Stimulated activated CD4-positive, alpha-beta T cell treated with anti-CD3 and anti-CD28 coated beads, Interleukin-15, amount 100 ng/mL, for 24 hours (primary cell): Measurements from ENCODE around the gene LSMEM2.
"Not testable (repeated sequence)": the region's sequence is repeated elsewhere in the genome, so short reads cannot be mapped to it uniquely, and the experiment has no call there.

ENCODE experiments used
- DNase-seq: peaks from one replicate; pipeline ENCODE4 v3.0.0-alpha.2; 2020

The LSMEM2 gene

GRCh38 chr3:50300681-50301254 lies 21.9 kb downstream of the LSMEM2 start:
- no peak for DNase-seq

- DNase-seq: no peak
Observed at GRCh38 chr3:50302095-50303012, 23.5 kb downstream of the LSMEM2 start.

- DNase-seq: no peak
Observed at GRCh38 chr3:50303013-50303815, 24.3 kb downstream of the LSMEM2 start, which contains the start of gene HYAL1. Gene HYAL1, minus strand, starts transcription at chr3:50303574. Its CDS starts 618 bp downstream, at chr3:50302956.

GRCh38 chr3:50304601-50305000 lies 25.7 kb downstream of the LSMEM2 start:
- no peak for DNase-seq

- not testable (repeated sequence) for DNase-seq
Observed at GRCh38 chr3:50312041-50312440, 33.2 kb downstream of the LSMEM2 start.

- no peak for DNase-seq
Observed at GRCh38 chr3:50314342-50314741, 35.5 kb downstream of the LSMEM2 start.

GRCh38 chr3:50314816-50315215 lies 35.9 kb downstream of the LSMEM2 start:
- no peak for DNase-seq

- DNase-seq: peak; percentile 60
Observed at GRCh38 chr3:50316657-50317242, 37.9 kb downstream of the LSMEM2 start.

- DNase-seq: no peak
Observed at GRCh38 chr3:50317300-50317699, 38.4 kb downstream of the LSMEM2 start.

GRCh38 chr3:50318163-50318562 lies 39.3 kb downstream of the LSMEM2 start:
- DNase-seq: no peak

- no peak for DNase-seq
Observed at GRCh38 chr3:50318615-50319014, 39.7 kb downstream of the LSMEM2 start.

- no peak for DNase-seq
Observed at GRCh38 chr3:50319181-50319893, 40.5 kb downstream of the LSMEM2 start.

GRCh38 chr3:50319894-50320625 lies 41.2 kb downstream of the LSMEM2 start:
- no peak for DNase-seq

GRCh38 chr3:50320853-50321335 lies 42.0 kb downstream of the LSMEM2 start:
- DNase-seq: peak; percentile 79

GRCh38 chr3:50321336-50322114 lies 42.6 kb downstream of the LSMEM2 start:
- DNase-seq: peak; percentile 91

- DNase-seq: no peak
Observed at GRCh38 chr3:50322115-50322385, 43.2 kb downstream of the LSMEM2 start.

GRCh38 chr3:50322386-50323091 lies 43.7 kb downstream of the LSMEM2 start, which contains the start of gene HYAL2:
Gene HYAL2, minus strand, starts transcription at chr3:50322745. Its CDS starts 2,256 bp downstream, at chr3:50320489.
- DNase-seq: no peak

GRCh38 chr3:50323092-50323600 lies 44.3 kb downstream of the LSMEM2 start:
- no peak for DNase-seq

- DNase-seq: no peak
Observed at GRCh38 chr3:50323614-50324199, 44.8 kb downstream of the LSMEM2 start.
